WTC11 (cell line): ENCODE measurements around the gene TMEM92.

Experiments
- CREB1 ChIP-seq: sonication (generic); formaldehyde crosslinking; IDR thresholded peaks from 2 replicates; pipeline ENCODE4 v1.8.0; 2023; ENCODE audit warnings: mild to moderate bottlenecking, missing genetic modification reagents
- ELF4 ChIP-seq: sonication (generic); formaldehyde crosslinking; IDR thresholded peaks from 2 replicates; pipeline ENCODE4 v1.8.1; 2022; ENCODE audit warnings: low read depth, mild to moderate bottlenecking, moderate library complexity, missing genetic modification reagents
- FOXK1 ChIP-seq: sonication (generic); formaldehyde crosslinking; IDR thresholded peaks from 2 replicates; pipeline ENCODE4 v1.8.0; 2022; ENCODE audit warnings: mild to moderate bottlenecking, moderate library complexity, missing genetic modification reagents
- FOXP1 ChIP-seq: sonication (generic); formaldehyde crosslinking; IDR thresholded peaks from 2 replicates; pipeline ENCODE4 v1.8.0; 2022; ENCODE audit warnings: missing genetic modification reagents, mild to moderate bottlenecking, moderate library complexity, borderline replicate concordance
- GRHL2 ChIP-seq: fragments of 250-450 bp; sonication (Bioruptor Pico); IDR thresholded peaks from 2 replicates; pipeline ENCODE4 v1.8.0; 2022; ENCODE audit warnings: mild to moderate bottlenecking, moderate library complexity; ENCODE audit not compliant: insufficient replicate concordance, severe bottlenecking
- NFYB ChIP-seq: sonication (generic); formaldehyde crosslinking; conservative IDR thresholded peaks from 2 replicates; pipeline ENCODE4 v1.8.0; 2022; ENCODE audit warnings: low read depth, missing genetic modification reagents
- NR2C2 ChIP-seq: sonication (generic); formaldehyde crosslinking; IDR thresholded peaks from 2 replicates; pipeline ENCODE4 v1.8.0; 2022; ENCODE audit warnings: mild to moderate bottlenecking, missing genetic modification reagents
- RELA ChIP-seq: sonication (generic); formaldehyde crosslinking; IDR thresholded peaks from 2 replicates; pipeline ENCODE4 v1.8.1; 2022; ENCODE audit warnings: missing genetic modification reagents, mild to moderate bottlenecking, borderline replicate concordance
- TP53 ChIP-seq: sonication (generic); formaldehyde crosslinking; IDR thresholded peaks from 2 replicates; pipeline ENCODE4 v1.8.1; 2023; ENCODE audit warnings: mild to moderate bottlenecking, missing genetic modification reagents
- ZNF317 ChIP-seq: sonication (generic); formaldehyde crosslinking; IDR thresholded peaks from 2 replicates; pipeline ENCODE4 v1.8.1; 2023; ENCODE audit warnings: low read depth, mild to moderate bottlenecking, moderate library complexity, missing genetic modification reagents, borderline replicate concordance
- TF ChIP-seq, protein P1 (sequence below): fragments of 200-600 bp; IDR thresholded peaks from 2 replicates; pipeline ENCODE4 v1.8.0; 2022; ENCODE audit warnings: antibody characterized with exemption
- TF ChIP-seq, protein P2 (sequence below): sonication (generic); formaldehyde crosslinking; IDR thresholded peaks from 2 replicates; pipeline ENCODE4 v1.8.0; 2022; ENCODE audit warnings: mild to moderate bottlenecking, missing genetic modification reagents
- TF ChIP-seq, protein P3 (sequence below): sonication (generic); formaldehyde crosslinking; IDR thresholded peaks from 2 replicates; pipeline ENCODE4 v1.8.1; 2023; ENCODE audit warnings: mild to moderate bottlenecking, missing genetic modification reagents
- TF ChIP-seq, protein P4 (sequence below): sonication (generic); formaldehyde crosslinking; IDR thresholded peaks from 2 replicates; pipeline ENCODE4 v1.8.0; 2023; ENCODE audit warnings: missing genetic modification reagents

DNA sequence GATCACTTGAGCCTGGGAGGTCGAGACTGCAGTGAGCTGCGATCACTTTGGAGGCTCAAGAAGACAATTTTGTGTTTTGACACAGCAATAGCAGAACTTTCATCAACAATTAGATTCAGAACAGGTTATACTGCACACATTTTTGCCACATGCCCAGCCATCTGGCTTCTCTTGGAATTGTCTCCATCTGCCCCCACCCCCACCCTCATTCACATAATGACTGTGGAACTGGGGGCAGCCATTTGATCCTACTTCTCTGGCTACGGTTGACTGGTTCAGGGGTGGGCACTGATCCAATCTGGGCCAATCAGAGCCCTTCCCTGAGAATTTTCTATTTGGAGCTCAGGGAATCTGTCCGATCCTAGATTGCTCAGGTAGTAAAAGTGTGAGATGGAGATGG lies 14.0 kb downstream of the TMEM92 start:
- TF ChIP-seq, protein P1, sequence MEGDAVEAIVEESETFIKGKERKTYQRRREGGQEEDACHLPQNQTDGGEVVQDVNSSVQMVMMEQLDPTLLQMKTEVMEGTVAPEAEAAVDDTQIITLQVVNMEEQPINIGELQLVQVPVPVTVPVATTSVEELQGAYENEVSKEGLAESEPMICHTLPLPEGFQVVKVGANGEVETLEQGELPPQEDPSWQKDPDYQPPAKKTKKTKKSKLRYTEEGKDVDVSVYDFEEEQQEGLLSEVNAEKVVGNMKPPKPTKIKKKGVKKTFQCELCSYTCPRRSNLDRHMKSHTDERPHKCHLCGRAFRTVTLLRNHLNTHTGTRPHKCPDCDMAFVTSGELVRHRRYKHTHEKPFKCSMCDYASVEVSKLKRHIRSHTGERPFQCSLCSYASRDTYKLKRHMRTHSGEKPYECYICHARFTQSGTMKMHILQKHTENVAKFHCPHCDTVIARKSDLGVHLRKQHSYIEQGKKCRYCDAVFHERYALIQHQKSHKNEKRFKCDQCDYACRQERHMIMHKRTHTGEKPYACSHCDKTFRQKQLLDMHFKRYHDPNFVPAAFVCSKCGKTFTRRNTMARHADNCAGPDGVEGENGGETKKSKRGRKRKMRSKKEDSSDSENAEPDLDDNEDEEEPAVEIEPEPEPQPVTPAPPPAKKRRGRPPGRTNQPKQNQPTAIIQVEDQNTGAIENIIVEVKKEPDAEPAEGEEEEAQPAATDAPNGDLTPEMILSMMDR: no peak
- no peak for TF ChIP-seq NFYB (CRISPR knock-in tag)
- TF ChIP-seq ZNF317 (CRISPR knock-in tag): no peak
- TF ChIP-seq, protein P2, sequence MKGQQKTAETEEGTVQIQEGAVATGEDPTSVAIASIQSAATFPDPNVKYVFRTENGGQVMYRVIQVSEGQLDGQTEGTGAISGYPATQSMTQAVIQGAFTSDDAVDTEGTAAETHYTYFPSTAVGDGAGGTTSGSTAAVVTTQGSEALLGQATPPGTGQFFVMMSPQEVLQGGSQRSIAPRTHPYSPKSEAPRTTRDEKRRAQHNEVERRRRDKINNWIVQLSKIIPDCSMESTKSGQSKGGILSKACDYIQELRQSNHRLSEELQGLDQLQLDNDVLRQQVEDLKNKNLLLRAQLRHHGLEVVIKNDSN: no peak
- TF ChIP-seq NR2C2: no peak
- TF ChIP-seq CREB1 (CRISPR knock-in tag): no peak
- TF ChIP-seq, protein P3, sequence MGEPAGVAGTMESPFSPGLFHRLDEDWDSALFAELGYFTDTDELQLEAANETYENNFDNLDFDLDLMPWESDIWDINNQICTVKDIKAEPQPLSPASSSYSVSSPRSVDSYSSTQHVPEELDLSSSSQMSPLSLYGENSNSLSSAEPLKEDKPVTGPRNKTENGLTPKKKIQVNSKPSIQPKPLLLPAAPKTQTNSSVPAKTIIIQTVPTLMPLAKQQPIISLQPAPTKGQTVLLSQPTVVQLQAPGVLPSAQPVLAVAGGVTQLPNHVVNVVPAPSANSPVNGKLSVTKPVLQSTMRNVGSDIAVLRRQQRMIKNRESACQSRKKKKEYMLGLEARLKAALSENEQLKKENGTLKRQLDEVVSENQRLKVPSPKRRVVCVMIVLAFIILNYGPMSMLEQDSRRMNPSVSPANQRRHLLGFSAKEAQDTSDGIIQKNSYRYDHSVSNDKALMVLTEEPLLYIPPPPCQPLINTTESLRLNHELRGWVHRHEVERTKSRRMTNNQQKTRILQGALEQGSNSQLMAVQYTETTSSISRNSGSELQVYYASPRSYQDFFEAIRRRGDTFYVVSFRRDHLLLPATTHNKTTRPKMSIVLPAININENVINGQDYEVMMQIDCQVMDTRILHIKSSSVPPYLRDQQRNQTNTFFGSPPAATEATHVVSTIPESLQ: no peak
- TF ChIP-seq FOXK1 (CRISPR knock-in tag): no peak
- TF ChIP-seq FOXP1 (CRISPR knock-in tag): no peak
- TF ChIP-seq RELA: no peak
- TF ChIP-seq, protein P4, sequence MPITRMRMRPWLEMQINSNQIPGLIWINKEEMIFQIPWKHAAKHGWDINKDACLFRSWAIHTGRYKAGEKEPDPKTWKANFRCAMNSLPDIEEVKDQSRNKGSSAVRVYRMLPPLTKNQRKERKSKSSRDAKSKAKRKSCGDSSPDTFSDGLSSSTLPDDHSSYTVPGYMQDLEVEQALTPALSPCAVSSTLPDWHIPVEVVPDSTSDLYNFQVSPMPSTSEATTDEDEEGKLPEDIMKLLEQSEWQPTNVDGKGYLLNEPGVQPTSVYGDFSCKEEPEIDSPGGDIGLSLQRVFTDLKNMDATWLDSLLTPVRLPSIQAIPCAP (CRISPR knock-in tag): no peak
- TF ChIP-seq GRHL2 (CRISPR knock-in tag): no peak
- TF ChIP-seq ELF4 (CRISPR knock-in tag): no peak
- no peak for TF ChIP-seq TP53 (CRISPR knock-in tag)
